GM23338 (cell line): ENCODE measurements around the gene SYMPK. TPM values are rescaled to one million over a fixed set of nuclear protein-coding genes. Genes with fewer than 3 reads are reported as not detected.
"Not testable (repeated sequence)": the region's sequence is repeated elsewhere in the genome, so short reads cannot be mapped to it uniquely, and the experiment has no call there.

Experiments used
- ATAC-seq: fragments of 200-7000 bp; cut with Tn5 transposase; 3 replicates; pipeline ENCODE4 v1.9.1; 2020
- DNase-seq: peaks from one replicate; pipeline ENCODE4 v3.0.0-alpha.2; 2015; ENCODE audit warnings: low spot score
- H2AFZ ChIP-seq: fragments of 200-600 bp; sonication (generic); 2 replicates; pipeline ENCODE4 v1.8.0; 2016; ENCODE audit warnings: antibody characterized with exemption, mild to moderate bottlenecking, moderate library complexity
- H3F3A ChIP-seq: fragments of 200-600 bp; sonication (generic); replicated peaks from 2 replicates; pipeline ENCODE4 v1.8.0; 2017; ENCODE audit warnings: antibody characterized with exemption, mixed run types, low read depth
- H3K27ac ChIP-seq: fragments of 200-600 bp; sonication (generic); 2 replicates; pipeline ENCODE4 v1.6.1; 2016; ENCODE audit warnings: low read depth
- H3K27me3 ChIP-seq: fragments of 200-600 bp; sonication (generic); 2 replicates; pipeline ENCODE4 v1.8.0; 2016; ENCODE audit warnings: mild to moderate bottlenecking, mixed run types, moderate library complexity; ENCODE audit not compliant: insufficient read depth
- H3K36me3 ChIP-seq: fragments of 200-600 bp; sonication (generic); 2 replicates; pipeline ENCODE4 v1.8.0; 2016; ENCODE audit warnings: mild to moderate bottlenecking; ENCODE audit not compliant: insufficient read depth
- H3K4me1 ChIP-seq: fragments of 200-600 bp; sonication (generic); 2 replicates; pipeline ENCODE4 v1.8.0; 2016; ENCODE audit warnings: mild to moderate bottlenecking, moderate library complexity; ENCODE audit not compliant: insufficient read depth
- H3K4me2 ChIP-seq: fragments of 200-600 bp; sonication (generic); 2 replicates; pipeline ENCODE4 v1.7.1; 2017; ENCODE audit warnings: mixed run types
- H3K4me3 ChIP-seq: fragments of 200-600 bp; sonication (generic); 2 replicates; pipeline ENCODE4 v1.6.1; 2016; ENCODE audit warnings: mixed run types
- H3K79me2 ChIP-seq: fragments of 200-600 bp; sonication (generic); replicated peaks from 2 replicates; pipeline ENCODE4 v1.8.0; 2017; ENCODE audit warnings: mild to moderate bottlenecking; ENCODE audit not compliant: insufficient read depth
- H3K9me2 ChIP-seq: fragments of 200-600 bp; sonication (generic); 2 replicates; pipeline ENCODE4 v1.8.0; 2017; ENCODE audit not compliant: insufficient read depth
- H4K20me1 ChIP-seq: fragments of 200-600 bp; sonication (generic); replicated peaks from 2 replicates; pipeline ENCODE4 v1.8.0; 2017; ENCODE audit warnings: mild to moderate bottlenecking; ENCODE audit not compliant: insufficient read depth
- H3K27ac Mint-ChIP-seq: 2 replicates; pipeline ENCODE4 v1.8.0; 2020; ENCODE audit warnings: inconsistent platforms, mild to moderate bottlenecking, moderate library complexity, mixed read lengths
- H3K27me3 Mint-ChIP-seq: 3 replicates; pipeline ENCODE4 v1.8.0; 2022; ENCODE audit warnings: low read depth, mild to moderate bottlenecking, moderate library complexity, mixed read lengths, inconsistent platforms; ENCODE audit not compliant: insufficient read depth, poor library complexity
- H3K36me3 Mint-ChIP-seq: 3 replicates; pipeline ENCODE4 v1.8.0; 2021; ENCODE audit warnings: low read depth, mild to moderate bottlenecking, inconsistent platforms, moderate library complexity, mixed read lengths
- H3K4me1 Mint-ChIP-seq: 3 replicates; pipeline ENCODE4 v1.8.0; 2020; ENCODE audit warnings: mild to moderate bottlenecking, inconsistent platforms, mixed read lengths
- H3K4me3 Mint-ChIP-seq: 3 replicates; pipeline ENCODE4 v1.8.0; 2021; ENCODE audit warnings: moderate library complexity, mild to moderate bottlenecking, inconsistent platforms, mixed read lengths
- H3K9me3 Mint-ChIP-seq: 3 replicates; pipeline ENCODE4 v1.8.0; 2020; ENCODE audit warnings: moderate library complexity, mild to moderate bottlenecking, inconsistent platforms, mixed read lengths
- JUNB ChIP-seq: IDR thresholded peaks from one replicate; pipeline ENCODE4 v1.6.1; 2016; ENCODE audit warnings: antibody characterized with exemption; ENCODE audit not compliant: unreplicated experiment
- POLR2AphosphoS5 ChIP-seq: IDR thresholded peaks from 2 replicates; pipeline ENCODE4 v1.6.1; 2016; ENCODE audit warnings: antibody characterized with exemption, low read depth
- STAT1 ChIP-seq: IDR thresholded peaks from one replicate; pipeline ENCODE4 v1.6.1; 2016; ENCODE audit warnings: antibody characterized with exemption; ENCODE audit not compliant: unreplicated experiment
- ZNF331 ChIP-seq: fragments of 250-450 bp; sonication (Bioruptor Pico); IDR thresholded peaks from 2 replicates; pipeline ENCODE4 v1.5.0; 2020; ENCODE audit warnings: low read depth, mild to moderate bottlenecking, moderate library complexity
- polyA plus RNA-seq: library from polyadenylated mRNA; unstranded; fragments of >200 nt; fragmentation: Nextera tagmentation; extraction: Ambion mirVana; gene quantifications from 2 replicates; pipeline ENCODE4 v1.2.1, GENCODE V29; 2016
- total RNA-seq: library from RNA; depleted of rRNA; stranded (reverse); fragments of >200 nt; shearing (Covaris generic); gene quantifications from 2 replicates; pipeline ENCODE4 v1.2.3, GENCODE V29; 2014
- TF ChIP-seq, protein P1 (sequence below): fragments of 250-450 bp; sonication (Bioruptor Pico); IDR thresholded peaks from 2 replicates; pipeline ENCODE4 v1.5.0; 2020; ENCODE audit warnings: mild to moderate bottlenecking, moderate library complexity
- TF ChIP-seq, protein P2 (sequence below): IDR thresholded peaks from 2 replicates; pipeline ENCODE4 v1.6.1; 2016; ENCODE audit warnings: antibody characterized with exemption

The SYMPK gene
- total and polyA plus RNA-seq, 2 experiments from 2014 or later, result 36.8 to 82.1 TPM

DNA sequence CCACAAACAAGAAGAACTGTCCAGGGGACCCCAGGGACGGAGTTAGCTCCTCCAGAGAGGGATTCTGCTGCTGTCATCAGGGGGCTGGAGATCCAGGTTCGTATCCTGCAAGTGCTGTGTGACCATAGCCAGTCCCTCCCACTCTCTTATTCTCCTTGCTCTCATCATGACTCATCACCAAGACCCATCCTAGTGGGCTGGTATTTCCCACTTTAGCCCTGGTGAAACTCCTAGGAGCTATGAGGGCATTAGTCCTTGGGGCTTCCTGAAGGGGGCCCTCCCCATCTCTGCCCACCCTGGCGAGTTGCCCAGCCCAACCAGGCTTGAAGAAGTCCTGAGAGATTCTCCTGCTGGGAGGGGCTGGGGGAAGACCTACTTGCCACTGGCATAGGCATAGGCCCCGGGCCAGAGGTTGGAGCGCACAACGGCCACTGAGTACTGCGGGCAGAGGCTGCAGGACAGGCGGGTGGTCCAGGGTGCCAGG lies 62.8 kb downstream of the SYMPK start (continued):
- TF ChIP-seq, protein P1, sequence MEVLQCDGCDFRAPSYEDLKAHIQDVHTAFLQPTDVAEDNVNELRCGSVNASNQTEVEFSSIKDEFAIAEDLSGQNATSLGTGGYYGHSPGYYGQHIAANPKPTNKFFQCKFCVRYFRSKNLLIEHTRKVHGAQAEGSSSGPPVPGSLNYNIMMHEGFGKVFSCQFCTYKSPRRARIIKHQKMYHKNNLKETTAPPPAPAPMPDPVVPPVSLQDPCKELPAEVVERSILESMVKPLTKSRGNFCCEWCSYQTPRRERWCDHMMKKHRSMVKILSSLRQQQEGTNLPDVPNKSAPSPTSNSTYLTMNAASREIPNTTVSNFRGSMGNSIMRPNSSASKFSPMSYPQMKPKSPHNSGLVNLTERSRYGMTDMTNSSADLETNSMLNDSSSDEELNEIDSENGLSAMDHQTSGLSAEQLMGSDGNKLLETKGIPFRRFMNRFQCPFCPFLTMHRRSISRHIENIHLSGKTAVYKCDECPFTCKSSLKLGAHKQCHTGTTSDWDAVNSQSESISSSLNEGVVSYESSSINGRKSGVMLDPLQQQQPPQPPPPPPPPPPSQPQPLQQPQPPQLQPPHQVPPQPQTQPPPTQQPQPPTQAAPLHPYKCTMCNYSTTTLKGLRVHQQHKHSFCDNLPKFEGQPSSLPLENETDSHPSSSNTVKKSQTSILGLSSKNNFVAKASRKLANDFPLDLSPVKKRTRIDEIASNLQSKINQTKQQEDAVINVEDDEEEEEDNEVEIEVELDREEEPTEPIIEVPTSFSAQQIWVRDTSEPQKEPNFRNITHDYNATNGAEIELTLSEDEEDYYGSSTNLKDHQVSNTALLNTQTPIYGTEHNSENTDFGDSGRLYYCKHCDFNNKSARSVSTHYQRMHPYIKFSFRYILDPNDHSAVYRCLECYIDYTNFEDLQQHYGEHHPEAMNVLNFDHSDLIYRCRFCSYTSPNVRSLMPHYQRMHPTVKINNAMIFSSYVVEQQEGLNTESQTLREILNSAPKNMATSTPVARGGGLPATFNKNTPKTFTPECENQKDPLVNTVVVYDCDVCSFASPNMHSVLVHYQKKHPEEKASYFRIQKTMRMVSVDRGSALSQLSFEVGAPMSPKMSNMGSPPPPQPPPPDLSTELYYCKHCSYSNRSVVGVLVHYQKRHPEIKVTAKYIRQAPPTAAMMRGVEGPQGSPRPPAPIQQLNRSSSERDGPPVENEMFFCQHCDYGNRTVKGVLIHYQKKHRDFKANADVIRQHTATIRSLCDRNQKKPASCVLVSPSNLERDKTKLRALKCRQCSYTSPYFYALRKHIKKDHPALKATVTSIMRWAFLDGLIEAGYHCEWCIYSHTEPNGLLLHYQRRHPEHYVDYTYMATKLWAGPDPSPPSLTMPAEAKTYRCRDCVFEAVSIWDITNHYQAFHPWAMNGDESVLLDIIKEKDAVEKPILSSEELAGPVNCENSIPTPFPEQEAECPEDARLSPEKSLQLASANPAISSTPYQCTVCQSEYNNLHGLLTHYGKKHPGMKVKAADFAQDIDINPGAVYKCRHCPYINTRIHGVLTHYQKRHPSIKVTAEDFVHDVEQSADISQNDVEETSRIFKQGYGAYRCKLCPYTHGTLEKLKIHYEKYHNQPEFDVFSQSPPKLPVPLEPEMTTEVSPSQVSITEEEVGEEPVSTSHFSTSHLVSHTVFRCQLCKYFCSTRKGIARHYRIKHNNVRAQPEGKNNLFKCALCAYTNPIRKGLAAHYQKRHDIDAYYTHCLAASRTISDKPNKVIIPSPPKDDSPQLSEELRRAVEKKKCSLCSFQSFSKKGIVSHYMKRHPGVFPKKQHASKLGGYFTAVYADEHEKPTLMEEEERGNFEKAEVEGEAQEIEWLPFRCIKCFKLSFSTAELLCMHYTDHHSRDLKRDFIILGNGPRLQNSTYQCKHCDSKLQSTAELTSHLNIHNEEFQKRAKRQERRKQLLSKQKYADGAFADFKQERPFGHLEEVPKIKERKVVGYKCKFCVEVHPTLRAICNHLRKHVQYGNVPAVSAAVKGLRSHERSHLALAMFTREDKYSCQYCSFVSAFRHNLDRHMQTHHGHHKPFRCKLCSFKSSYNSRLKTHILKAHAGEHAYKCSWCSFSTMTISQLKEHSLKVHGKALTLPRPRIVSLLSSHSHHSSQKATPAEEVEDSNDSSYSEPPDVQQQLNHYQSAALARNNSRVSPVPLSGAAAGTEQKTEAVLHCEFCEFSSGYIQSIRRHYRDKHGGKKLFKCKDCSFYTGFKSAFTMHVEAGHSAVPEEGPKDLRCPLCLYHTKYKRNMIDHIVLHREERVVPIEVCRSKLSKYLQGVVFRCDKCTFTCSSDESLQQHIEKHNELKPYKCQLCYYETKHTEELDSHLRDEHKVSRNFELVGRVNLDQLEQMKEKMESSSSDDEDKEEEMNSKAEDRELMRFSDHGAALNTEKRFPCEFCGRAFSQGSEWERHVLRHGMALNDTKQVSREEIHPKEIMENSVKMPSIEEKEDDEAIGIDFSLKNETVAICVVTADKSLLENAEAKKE (CRISPR knock-in tag), result no peak
- TF ChIP-seq POLR2AphosphoS5, result no peak
- TF ChIP-seq STAT1, result no peak
- no peak for TF ChIP-seq JUNB
- TF ChIP-seq, protein P2, sequence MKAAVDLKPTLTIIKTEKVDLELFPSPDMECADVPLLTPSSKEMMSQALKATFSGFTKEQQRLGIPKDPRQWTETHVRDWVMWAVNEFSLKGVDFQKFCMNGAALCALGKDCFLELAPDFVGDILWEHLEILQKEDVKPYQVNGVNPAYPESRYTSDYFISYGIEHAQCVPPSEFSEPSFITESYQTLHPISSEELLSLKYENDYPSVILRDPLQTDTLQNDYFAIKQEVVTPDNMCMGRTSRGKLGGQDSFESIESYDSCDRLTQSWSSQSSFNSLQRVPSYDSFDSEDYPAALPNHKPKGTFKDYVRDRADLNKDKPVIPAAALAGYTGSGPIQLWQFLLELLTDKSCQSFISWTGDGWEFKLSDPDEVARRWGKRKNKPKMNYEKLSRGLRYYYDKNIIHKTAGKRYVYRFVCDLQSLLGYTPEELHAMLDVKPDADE, result no peak
- TF ChIP-seq ZNF331 (CRISPR knock-in tag), result no peak

DNA sequence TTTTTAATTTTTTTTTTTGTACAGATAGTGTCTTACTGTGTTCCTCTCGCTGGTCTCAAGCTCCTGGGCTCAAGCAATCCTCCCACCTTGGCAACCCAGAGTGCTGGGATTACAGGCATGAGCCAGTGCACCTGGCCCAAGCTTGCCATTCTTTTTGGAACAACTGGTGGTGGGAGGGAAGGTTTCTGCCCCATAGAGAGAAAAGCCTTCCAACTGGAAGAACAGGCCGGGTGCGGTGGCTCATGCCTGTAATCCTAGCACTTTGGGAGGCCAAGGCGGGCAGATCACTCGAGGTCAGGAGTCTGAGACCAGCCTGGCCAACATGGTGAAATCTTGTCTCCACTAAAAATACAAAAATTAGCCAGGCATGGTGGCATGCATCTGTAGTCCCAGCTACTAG lies 63.4 kb downstream of the SYMPK start:
- H3K27me3 ChIP-seq, H3K4me2 ChIP-seq, H3K36me3 Mint-ChIP-seq, H3K4me1 ChIP-seq, ATAC-seq, DNase-seq, H3K27ac Mint-ChIP-seq, H3K9me2 ChIP-seq, H3K9me3 Mint-ChIP-seq, H3K4me3 ChIP-seq, H3K36me3 ChIP-seq, H2AFZ ChIP-seq, H3K79me2 ChIP-seq, H3K4me3 Mint-ChIP-seq, H3F3A ChIP-seq, H4K20me1 ChIP-seq, H3K27ac ChIP-seq: not testable (repeated sequence)
- Mint-ChIP-seq H3K4me1 (peaks cover 11% of the 10 kb centered on the region), H3K27me3 (peaks cover 17% of the 10 kb centered on the region)
